Activated T-cell treated with anti-CD3 and anti-CD28 coated beads for 4 hours (primary cell): Measurements from ENCODE around the gene TRIM56.
A peak's percentile ranks its signal among the peaks of the same experiment; 100 is the strongest.
"Not testable (repeated sequence)": the region's sequence is repeated elsewhere in the genome, so short reads cannot be mapped to it uniquely, and the experiment has no call there.

ENCODE experiments used
- DNase-seq: peaks from one replicate; pipeline ENCODE4 v3.0.0-alpha.2; 2020

Gene TRIM56

DNA sequence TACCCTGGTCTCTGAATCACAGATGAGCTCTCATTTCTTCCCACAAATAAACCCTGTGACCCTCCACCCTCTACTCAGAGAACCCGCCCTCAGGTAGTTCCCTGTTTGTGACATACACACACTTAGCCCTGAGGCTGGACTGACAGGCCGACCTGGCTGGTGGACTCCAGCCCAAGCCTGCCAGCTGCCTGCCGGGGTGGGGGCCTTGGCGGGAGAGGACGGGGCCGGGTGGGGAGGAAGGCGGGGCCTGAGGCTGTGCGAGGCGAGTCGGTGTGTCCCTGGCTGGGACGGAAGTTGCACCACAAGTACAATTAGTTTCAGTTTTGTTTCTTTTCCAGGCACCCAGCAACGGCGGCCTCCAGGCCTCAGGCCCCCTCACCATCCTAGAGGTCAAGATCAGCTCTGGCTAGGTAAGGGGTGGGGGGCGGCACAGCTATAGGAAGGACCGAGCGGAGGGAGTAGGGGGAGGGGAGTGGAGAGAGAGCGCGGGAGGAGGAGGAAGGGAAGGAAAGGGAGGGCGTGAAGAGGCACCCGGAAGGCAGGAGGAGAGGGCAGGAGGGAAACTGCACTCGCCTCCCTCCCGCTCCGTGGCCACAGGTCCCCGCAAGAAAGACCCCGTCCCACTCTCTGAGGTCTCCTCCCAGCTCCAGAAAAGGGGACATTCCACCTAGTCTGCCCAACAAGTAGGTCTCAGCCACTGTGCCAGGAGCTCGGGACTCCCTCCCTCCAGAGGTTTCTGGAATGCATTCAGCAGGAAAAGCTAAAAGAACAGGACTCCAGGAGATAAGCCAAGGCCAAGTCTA is at the start of gene TRIM56:
Gene TRIM56 (plus strand): TSS at position 320 of the 803 bp plus-strand sequence. CDS start 1,832 bp downstream, outside the sequence.
- DNase-seq = peak; percentile 60

DNA sequence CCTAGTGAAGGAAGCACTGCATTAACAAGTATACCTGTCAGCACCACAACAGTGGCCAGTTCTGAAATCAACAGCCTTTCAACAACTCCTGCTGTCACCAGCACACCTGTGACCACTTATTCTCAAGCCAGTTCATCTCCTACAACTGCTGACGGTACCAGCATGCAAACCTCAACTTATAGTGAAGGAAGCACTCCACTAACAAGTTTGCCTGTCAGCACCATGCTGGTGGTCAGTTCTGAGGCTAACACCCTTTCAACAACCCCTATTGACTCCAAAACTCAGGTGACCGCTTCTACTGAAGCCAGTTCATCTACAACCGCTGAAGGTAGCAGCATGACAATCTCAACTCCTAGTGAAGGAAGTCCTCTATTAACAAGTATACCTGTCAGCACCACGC is 49.3 kb upstream of the TRIM56 start:
- DNase-seq = no peak

- DNase-seq = not testable (repeated sequence)
Measured at GRCh38 chr7:101041283-101041682, 44.0 kb upstream of the TRIM56 start.

DNA sequence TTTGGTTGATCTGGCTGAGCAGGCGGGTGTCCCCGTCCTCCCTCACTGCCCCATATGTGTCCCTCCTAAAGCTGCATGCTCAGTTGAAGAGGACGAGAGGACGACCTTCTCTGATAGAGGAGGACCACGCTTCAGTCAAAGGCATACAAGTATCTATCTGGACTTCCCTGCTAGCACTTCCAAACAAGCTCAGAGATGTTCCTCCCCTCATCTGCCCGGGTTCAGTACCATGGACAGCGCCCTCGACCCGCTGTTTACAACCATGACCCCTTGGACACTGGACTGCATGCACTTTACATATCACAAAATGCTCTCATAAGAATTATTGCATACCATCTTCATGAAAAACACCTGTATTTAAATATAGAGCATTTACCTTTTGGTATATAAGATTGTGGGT is 26.9 kb upstream of the TRIM56 start:
- peak; percentile 11 for DNase-seq

GRCh38 chr7:101059620-101059942 is 25.7 kb upstream of the TRIM56 start:
- no peak for DNase-seq

DNA sequence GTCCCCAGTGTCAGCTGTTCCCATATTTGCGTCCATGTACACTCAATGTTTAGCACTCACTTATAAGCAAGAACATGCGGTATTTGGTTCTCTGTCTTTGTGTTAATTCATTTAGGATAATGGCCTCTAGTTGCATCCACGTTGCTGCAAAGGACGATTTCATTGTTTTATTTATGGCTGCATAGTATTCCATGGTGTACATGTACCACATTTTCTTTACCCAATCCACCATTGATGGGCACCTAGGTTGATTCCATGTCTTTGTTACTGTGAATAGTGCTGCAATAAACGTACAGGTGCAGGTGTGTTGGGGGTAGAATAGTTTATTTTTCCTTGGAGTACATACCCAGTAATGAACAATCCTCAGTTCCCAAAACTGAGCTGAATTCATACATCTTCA is 24.3 kb upstream of the TRIM56 start:
- no peak for DNase-seq

DNA sequence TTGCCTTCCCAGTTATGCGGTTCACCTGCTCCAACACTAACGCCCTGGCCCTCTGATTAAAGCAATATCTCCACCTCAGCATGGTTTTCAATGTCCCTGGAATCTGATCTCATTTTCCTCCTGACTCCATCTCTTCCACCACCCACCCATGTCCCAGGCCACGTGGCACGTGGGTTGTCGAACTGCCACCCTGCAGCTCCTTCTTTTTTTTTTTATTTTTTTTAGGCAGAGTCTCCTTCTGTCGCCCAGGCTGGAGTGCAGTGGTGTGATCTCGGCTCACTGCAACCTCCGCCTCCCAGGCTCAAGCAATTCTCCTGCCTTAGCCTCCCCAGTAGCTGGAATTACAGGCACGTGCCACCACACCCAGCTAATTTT is 21.1 kb upstream of the TRIM56 start:
- DNase-seq = not testable (repeated sequence)

- DNase-seq = not testable (repeated sequence)
Measured at GRCh38 chr7:101065162-101065561, 20.1 kb upstream of the TRIM56 start.

DNA sequence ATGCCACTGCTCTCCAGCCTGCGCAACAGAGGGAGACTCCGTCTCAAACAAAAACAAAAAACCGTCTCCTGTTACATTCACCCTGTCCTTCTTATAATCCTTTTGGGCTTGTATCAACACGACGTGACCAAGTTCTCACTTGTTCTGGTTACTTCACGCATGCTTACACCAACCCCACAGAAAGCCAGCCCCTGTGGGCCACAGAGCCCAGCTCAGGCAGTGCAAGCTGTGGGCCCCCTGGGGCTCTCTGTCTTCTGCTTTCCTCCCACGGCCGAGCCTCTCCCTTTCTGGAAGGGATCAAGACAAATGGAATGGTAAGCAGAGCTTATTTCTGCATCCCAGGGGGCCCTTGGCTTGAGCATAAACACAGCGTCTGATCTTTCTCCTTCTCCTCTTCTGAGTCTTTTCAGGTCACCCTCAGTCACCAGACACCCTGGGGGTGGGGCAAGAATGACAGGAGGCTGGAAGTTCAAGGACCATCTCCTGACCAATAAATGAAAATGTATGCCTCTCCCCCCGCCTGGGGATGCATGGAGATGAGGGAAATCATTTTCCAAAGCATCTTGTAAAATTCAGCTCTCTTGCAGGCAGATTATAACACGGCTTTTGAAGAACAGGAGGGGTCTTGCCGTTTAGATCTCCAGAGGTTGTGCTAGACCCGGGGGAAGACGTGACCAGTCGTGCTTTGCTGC is 19.0 kb upstream of the TRIM56 start:
- no peak for DNase-seq

DNA sequence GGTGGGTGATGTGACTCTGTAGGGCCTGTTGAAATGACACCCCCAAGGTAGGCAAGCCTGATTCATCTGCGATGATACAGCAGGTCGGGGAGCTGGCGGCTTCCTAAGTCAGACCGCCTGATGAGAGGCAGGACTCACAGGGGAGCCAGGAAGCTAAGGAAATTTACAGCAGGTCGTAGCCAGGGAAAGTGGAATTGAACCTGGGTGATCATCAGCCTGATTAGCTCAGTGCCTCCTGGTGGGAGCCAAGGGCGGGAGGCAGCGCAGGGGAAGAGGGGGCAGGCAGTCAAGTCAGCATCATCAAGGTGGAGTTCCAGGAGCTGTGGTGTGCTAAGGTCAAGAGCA is 18.5 kb upstream of the TRIM56 start:
- no peak for DNase-seq

DNA sequence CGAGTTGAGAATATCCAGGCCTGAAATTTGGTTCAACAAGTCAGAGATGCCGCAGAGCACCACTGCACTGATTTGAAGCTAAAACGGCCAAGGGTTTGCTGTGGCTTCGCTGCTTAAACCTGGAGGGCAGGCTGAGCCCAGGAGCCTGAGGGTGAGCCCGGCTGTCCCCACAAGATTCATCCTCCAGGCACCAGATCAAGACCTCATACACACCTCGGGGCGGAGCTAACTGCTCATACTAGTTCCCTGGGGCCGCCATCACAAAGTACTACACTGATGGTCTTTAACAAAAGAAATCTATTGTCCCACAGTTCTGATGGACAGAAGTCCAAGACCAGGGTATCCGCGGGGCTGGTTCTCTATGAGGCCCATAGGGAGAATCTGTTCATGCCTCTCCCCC is 16.9 kb upstream of the TRIM56 start:
- no peak for DNase-seq

- not testable (repeated sequence) for DNase-seq
Measured at GRCh38 chr7:101071362-101072104, 13.7 kb upstream of the TRIM56 start.

GRCh38 chr7:101075646-101076045 is 9.6 kb upstream of the TRIM56 start:
- DNase-seq = no peak

DNA sequence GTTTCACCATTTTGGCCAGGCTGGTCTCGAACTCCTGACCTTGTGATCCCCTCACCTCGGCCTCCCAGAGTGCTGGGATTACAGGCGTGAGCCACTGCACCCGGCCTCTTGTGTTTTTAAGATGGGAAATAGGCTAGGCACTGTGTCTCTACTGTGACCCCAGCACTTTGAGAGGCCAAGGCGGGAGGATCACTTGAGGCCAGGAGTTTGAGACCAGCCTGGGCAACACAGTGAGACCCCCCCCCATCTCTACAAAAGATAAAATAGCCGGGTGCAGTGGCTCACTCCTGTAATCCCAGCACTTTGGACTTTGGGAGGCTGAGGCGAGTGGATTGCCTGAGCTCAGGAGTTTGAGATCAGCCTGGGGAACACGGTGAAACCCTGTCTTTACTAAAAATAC is 9.1 kb upstream of the TRIM56 start:
- DNase-seq = not testable (repeated sequence)

- DNase-seq = peak; percentile 88
Measured at GRCh38 chr7:101077303-101078086, 7.8 kb upstream of the TRIM56 start.

- no peak for DNase-seq
Measured at GRCh38 chr7:101081432-101081831, 3.8 kb upstream of the TRIM56 start.

DNA sequence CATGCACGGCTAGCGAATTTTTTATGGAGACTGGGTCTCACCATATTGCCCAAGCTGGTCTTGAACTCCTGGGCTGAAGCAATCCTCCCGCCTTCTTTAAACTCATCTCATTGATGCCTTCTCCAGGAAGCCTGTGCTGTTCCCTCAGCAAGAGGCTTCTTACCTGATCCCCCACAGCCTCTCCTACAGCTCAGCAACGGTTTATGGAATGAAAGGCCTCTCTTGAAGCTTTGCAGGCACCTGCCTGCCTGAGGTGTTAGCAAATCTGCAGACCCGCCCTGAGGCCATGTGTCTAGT is 468 bp upstream of the TRIM56 start:
- no peak for DNase-seq

GRCh38 chr7:101087334-101088068 is 2.2 kb downstream of the TRIM56 start:
- no peak for DNase-seq

DNA sequence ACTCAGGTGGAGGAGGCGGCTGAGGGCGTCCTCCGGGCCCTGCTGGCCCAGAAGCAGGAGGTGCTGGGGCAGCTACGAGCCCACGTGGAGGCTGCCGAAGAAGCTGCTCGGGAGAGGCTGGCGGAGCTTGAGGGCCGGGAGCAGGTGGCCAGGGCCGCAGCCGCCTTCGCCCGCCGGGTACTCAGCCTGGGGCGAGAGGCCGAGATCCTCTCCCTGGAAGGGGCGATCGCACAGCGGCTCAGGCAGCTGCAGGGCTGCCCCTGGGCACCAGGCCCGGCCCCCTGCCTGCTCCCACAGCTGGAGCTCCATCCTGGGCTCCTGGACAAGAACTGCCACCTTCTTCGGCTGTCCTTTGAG is 2.8 kb downstream of the TRIM56 start:
- DNase-seq = no peak

DNA sequence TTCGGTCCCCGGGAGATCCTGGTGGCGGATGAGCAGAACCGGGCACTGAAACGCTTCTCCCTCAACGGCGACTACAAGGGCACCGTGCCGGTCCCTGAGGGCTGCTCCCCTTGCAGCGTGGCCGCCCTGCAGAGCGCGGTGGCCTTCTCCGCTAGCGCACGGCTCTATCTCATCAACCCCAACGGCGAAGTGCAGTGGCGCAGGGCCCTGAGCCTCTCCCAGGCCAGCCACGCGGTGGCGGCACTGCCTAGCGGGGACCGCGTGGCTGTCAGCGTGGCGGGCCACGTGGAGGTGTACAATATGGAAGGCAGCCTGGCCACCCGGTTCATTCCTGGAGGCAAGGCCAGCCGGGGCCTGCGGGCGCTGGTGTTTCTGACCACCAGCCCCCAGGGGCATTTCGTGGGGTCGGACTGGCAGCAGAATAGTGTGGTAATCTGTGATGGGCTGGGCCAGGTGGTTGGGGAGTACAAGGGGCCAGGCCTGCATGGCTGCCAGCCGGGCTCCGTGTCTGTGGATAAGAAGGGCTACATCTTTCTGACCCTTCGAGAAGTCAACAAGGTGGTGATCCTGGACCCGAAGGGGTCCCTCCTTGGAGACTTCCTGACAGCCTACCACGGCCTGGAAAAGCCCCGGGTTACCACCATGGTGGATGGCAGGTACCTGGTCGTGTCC is 3.7 kb downstream of the TRIM56 start:
- DNase-seq = no peak

GRCh38 chr7:101089876-101090275 is 4.6 kb downstream of the TRIM56 start:
- DNase-seq = no peak

- not testable (repeated sequence) for DNase-seq
Measured at GRCh38 chr7:101092266-101092905, 7.1 kb downstream of the TRIM56 start.
